ENCODE data around the gene SPAG4. TPM values are rescaled to one million over a fixed set of nuclear protein-coding genes. Genes with fewer than 3 reads are reported as not detected.

The SPAG4 gene
- total RNA-seq, 2 experiments from 2014 or later, result 7.5 to 9.4 TPM

- intact Hi-C loops (cut with micrococcal nuclease), result no loop called here
- Mint-ChIP-seq H3K9me3 (no peaks in the 10 kb centered on the region), H3K27ac (no peak overlapping the region), H3K36me3 (peaks cover 28% of the 10 kb centered on the region), H3K4me3 (no peak overlapping the region), H3K4me1 (ENCODE audit: low read depth) (no peaks in the 10 kb centered on the region), H3K27me3 (no peaks in the 10 kb centered on the region)
- ChIA-PET POLR2A (interaction anchor here (0.6 kb wide), 1 partner anchor 70 kb away, joined by 3 read pairs; no protein-coding TSS in a partner anchor), CTCF (no interaction called here)
- DNase-seq, result no peak
Observed at GRCh38 chr20:35627121-35627520, 11.5 kb downstream of the SPAG4 start.

- H3K36me3 Mint-ChIP-seq, result peaks cover 28% of the 10 kb centered on the region
- intact Hi-C loops (cut with micrococcal nuclease), result no loop called here
- H3K27ac Mint-ChIP-seq, result no peak overlapping the region
- DNase-seq, result no peak
- H3K27me3 Mint-ChIP-seq, result no peaks in the 10 kb centered on the region
- no peak overlapping the region for H3K4me3 Mint-ChIP-seq
- no peaks in the 10 kb centered on the region for H3K9me3 Mint-ChIP-seq
- CTCF ChIA-PET, result interaction anchor here (1.1 kb wide), 1 partner anchor 24 kb away, joined by 3 read pairs; no protein-coding TSS in a partner anchor
- POLR2A ChIA-PET, result no interaction called here
- no peaks in the 10 kb centered on the region for H3K4me1 Mint-ChIP-seq (ENCODE audit: low read depth)
Observed at GRCh38 chr20:35629427-35630145, 14.0 kb downstream of the SPAG4 start.

GRCh38 chr20:35630636-35631035, 15.0 kb downstream of the SPAG4 start:
- Mint-ChIP-seq H3K27me3 (no peaks in the 10 kb centered on the region), H3K9me3 (no peaks in the 10 kb centered on the region), H3K36me3 (peaks cover 24% of the 10 kb centered on the region), H3K27ac (no peak overlapping the region), H3K4me3 (no peak overlapping the region), H3K4me1 (ENCODE audit: low read depth) (peaks cover 8% of the 10 kb centered on the region)
- intact Hi-C loops (cut with micrococcal nuclease), result no loop called here
- POLR2A ChIA-PET, result interaction anchor here (0.6 kb wide), 1 partner anchor 13 kb away, joined by 3 read pairs; no protein-coding TSS in a partner anchor
- CTCF ChIA-PET, result no interaction called here
- no peak for DNase-seq

GRCh38 chr20:35632539-35633115, 17.0 kb downstream of the SPAG4 start:
- ChIA-PET POLR2A (interaction anchor here (0.6 kb wide), 1 partner anchor 191 kb away, joined by 3 read pairs; no protein-coding TSS in a partner anchor), CTCF (no interaction called here)
- peaks cover 19% of the 10 kb centered on the region for H3K4me1 Mint-ChIP-seq (ENCODE audit: low read depth)
- intact Hi-C loops (cut with micrococcal nuclease), result no loop called here
- no peaks in the 10 kb centered on the region for H3K9me3 Mint-ChIP-seq
- no peaks in the 10 kb centered on the region for H3K27me3 Mint-ChIP-seq
- DNase-seq, result no peak
- H3K4me3 Mint-ChIP-seq, result no peak overlapping the region
- peak overlapping the region; percentile 25 for H3K27ac Mint-ChIP-seq
- H3K36me3 Mint-ChIP-seq, result peaks cover 9% of the 10 kb centered on the region

GRCh38 chr20:35635652-35636051, 20.0 kb downstream of the SPAG4 start:
- intact Hi-C loops (cut with micrococcal nuclease), result no loop called here
- H3K9me3 Mint-ChIP-seq, result no peaks in the 10 kb centered on the region
- no peaks in the 10 kb centered on the region for H3K36me3 Mint-ChIP-seq
- no peak overlapping the region for H3K4me3 Mint-ChIP-seq
- POLR2A ChIA-PET, result no interaction called here
- CTCF ChIA-PET, result no interaction called here
- no peaks in the 10 kb centered on the region for H3K27me3 Mint-ChIP-seq
- no peak for DNase-seq
- H3K27ac Mint-ChIP-seq, result peak overlapping the region; percentile 23
- H3K4me1 Mint-ChIP-seq (ENCODE audit: low read depth), result peaks cover 38% of the 10 kb centered on the region

GRCh38 chr20:35636095-35636494, 20.5 kb downstream of the SPAG4 start:
- Mint-ChIP-seq H3K27me3 (no peaks in the 10 kb centered on the region), H3K36me3 (no peaks in the 10 kb centered on the region), H3K9me3 (no peaks in the 10 kb centered on the region), H3K4me1 (ENCODE audit: low read depth) (peaks cover 42% of the 10 kb centered on the region), H3K27ac (no peak overlapping the region), H3K4me3 (no peak overlapping the region)
- ChIA-PET CTCF (no interaction called here), POLR2A (interaction anchor here (1.0 kb wide), 1 partner anchor 14 kb away, joined by 4 read pairs; no protein-coding TSS in a partner anchor)
- DNase-seq, result no peak
- intact Hi-C loops (cut with micrococcal nuclease), result no loop called here

GRCh38 chr20:35637276-35637675, 21.6 kb downstream of the SPAG4 start:
- no peaks in the 10 kb centered on the region for H3K27me3 Mint-ChIP-seq
- CTCF ChIA-PET, result no interaction called here
- intact Hi-C loops (cut with micrococcal nuclease), result no loop called here
- no peaks in the 10 kb centered on the region for H3K9me3 Mint-ChIP-seq
- POLR2A ChIA-PET, result no interaction called here
- no peak for DNase-seq
- H3K4me3 Mint-ChIP-seq, result no peak overlapping the region
- H3K36me3 Mint-ChIP-seq, result no peaks in the 10 kb centered on the region
- H3K27ac Mint-ChIP-seq, result no peak overlapping the region
- peaks cover 45% of the 10 kb centered on the region for H3K4me1 Mint-ChIP-seq (ENCODE audit: low read depth)

GRCh38 chr20:35638751-35639150, 23.1 kb downstream of the SPAG4 start:
- intact Hi-C loops (cut with micrococcal nuclease), result no loop called here
- POLR2A ChIA-PET, result no interaction called here

GRCh38 chr20:35640724-35641123, 25.1 kb downstream of the SPAG4 start:
- Mint-ChIP-seq H3K4me1 (ENCODE audit: low read depth) (peaks cover 65% of the 10 kb centered on the region), H3K36me3 (peaks cover 3% of the 10 kb centered on the region), H3K4me3 (no peak overlapping the region), H3K9me3 (no peaks in the 10 kb centered on the region), H3K27me3 (no peaks in the 10 kb centered on the region), H3K27ac (no peak overlapping the region)
- ChIA-PET CTCF (no interaction called here), POLR2A (no interaction called here)
- no peak for DNase-seq
- intact Hi-C loops (cut with micrococcal nuclease), result no loop called here

More at GRCh38 chr20:35638751-35639150, 23.1 kb downstream of the SPAG4 start:
- no peak overlapping the region for H3K27ac Mint-ChIP-seq
- no peaks in the 10 kb centered on the region for H3K9me3 Mint-ChIP-seq
- H3K4me3 Mint-ChIP-seq, result no peak overlapping the region
- DNase-seq, result no peak
- peaks cover 59% of the 10 kb centered on the region for H3K4me1 Mint-ChIP-seq (ENCODE audit: low read depth)
- CTCF ChIA-PET, result no interaction called here
- no peaks in the 10 kb centered on the region for H3K27me3 Mint-ChIP-seq
- no peaks in the 10 kb centered on the region for H3K36me3 Mint-ChIP-seq

- CTCF ChIA-PET, result no interaction called here
- H3K27me3 Mint-ChIP-seq, result no peaks in the 10 kb centered on the region
- POLR2A ChIA-PET, result interaction anchor here (0.7 to 1.5 kb wide), 2 partner anchors 12 to 31 kb away, joined by 3 read pairs; no protein-coding TSS in a partner anchor
- DNase-seq, result no peak
- no peak overlapping the region for H3K27ac Mint-ChIP-seq
- peaks cover 5% of the 10 kb centered on the region for H3K36me3 Mint-ChIP-seq
- H3K4me1 Mint-ChIP-seq (ENCODE audit: low read depth), result peaks cover 68% of the 10 kb centered on the region
- intact Hi-C loops (cut with micrococcal nuclease), result no loop called here
- H3K9me3 Mint-ChIP-seq, result no peaks in the 10 kb centered on the region
- no peak overlapping the region for H3K4me3 Mint-ChIP-seq
Observed at GRCh38 chr20:35641743-35642142, 26.1 kb downstream of the SPAG4 start.

GRCh38 chr20:35643045-35643444, 27.4 kb downstream of the SPAG4 start:
- Mint-ChIP-seq H3K27me3 (no peaks in the 10 kb centered on the region), H3K9me3 (no peaks in the 10 kb centered on the region), H3K4me3 (no peak overlapping the region), H3K27ac (no peak overlapping the region), H3K36me3 (peaks cover 5% of the 10 kb centered on the region), H3K4me1 (ENCODE audit: low read depth) (peaks cover 64% of the 10 kb centered on the region)
- ChIA-PET CTCF (no interaction called here), POLR2A (interaction anchor here (1.5 kb wide), 1 partner anchor 11 kb away, joined by 3 read pairs; no protein-coding TSS in a partner anchor)
- intact Hi-C loops (cut with micrococcal nuclease), result no loop called here
- DNase-seq, result no peak

- intact Hi-C loops (cut with micrococcal nuclease), result no loop called here
- peaks cover 10% of the 10 kb centered on the region for H3K36me3 Mint-ChIP-seq
- DNase-seq, result no peak
- H3K27me3 Mint-ChIP-seq, result no peaks in the 10 kb centered on the region
- ChIA-PET POLR2A (no interaction called here), CTCF (interaction anchor here (1.1 kb wide), 1 partner anchor 26 kb away, joined by 3 read pairs; no protein-coding TSS in a partner anchor)
- peak overlapping the region; percentile 9 for H3K27ac Mint-ChIP-seq
- H3K9me3 Mint-ChIP-seq, result no peaks in the 10 kb centered on the region
- H3K4me1 Mint-ChIP-seq (ENCODE audit: low read depth), result peaks cover 75% of the 10 kb centered on the region
- no peak overlapping the region for H3K4me3 Mint-ChIP-seq
Observed at GRCh38 chr20:35644806-35645205, 29.2 kb downstream of the SPAG4 start.

GRCh38 chr20:35648836-35649235, 33.2 kb downstream of the SPAG4 start:
- Mint-ChIP-seq H3K27me3 (no peaks in the 10 kb centered on the region), H3K4me3 (no peak overlapping the region), H3K27ac (no peak overlapping the region), H3K36me3 (peaks cover 22% of the 10 kb centered on the region), H3K9me3 (no peaks in the 10 kb centered on the region), H3K4me1 (ENCODE audit: low read depth) (peaks cover 70% of the 10 kb centered on the region)
- intact Hi-C loops (cut with micrococcal nuclease), result no loop called here
- ChIA-PET POLR2A (no interaction called here), CTCF (no interaction called here)
- DNase-seq, result no peak
